ENCODE data around the gene KCNIP3.

Gene KCNIP3

DNA sequence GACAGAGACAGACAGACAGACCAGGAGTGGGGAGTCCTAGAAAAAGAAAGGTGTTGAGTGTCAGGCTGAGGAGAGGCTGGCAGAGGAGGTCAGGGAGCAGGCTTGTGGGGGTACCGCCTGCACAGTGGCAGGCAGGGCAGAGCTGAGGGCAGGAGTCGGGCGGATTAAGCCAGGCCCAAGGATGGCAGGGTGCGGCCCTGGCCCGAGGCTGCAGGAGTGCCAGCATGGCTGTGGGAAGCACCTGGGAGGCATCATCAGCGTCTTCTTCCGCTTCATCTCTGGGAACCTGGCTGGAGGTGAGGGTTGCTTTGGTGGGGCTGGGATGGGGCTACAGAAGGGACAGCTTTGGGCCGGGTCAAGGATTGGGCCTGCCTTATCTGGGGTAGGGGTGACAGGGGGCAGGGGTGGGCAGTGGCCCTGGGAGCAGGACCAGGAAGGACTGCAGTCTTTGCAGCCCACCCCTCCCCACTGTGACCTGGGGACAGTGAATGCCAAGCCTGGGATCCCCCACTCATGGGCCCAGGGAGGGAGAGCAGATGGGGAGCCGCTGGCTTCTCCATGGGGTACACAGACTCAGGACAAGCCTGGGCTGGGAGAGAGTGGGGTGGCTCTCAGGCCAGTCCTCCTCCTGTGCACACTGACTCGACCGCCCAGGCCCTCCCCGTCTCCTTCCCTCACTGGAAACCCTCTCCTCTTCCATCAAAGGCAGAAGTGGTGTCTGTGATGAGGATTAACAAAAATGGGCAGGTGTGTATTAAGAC is 20.7 kb downstream of the KCNIP3 start:
- Histone ChIP-seq H3K4me3 (ENCODE audit: low read length) (no peak overlapping the region), H3K4me1 (ENCODE audit: insufficient read depth, low read length) (no peaks in the 10 kb centered on the region), H3K9ac (ENCODE audit: low read depth, low read length) (no peak overlapping the region), H3K9me3 (ENCODE audit: insufficient read depth, low read depth, low read length) (no peaks in the 10 kb centered on the region), H3K27me3 (ENCODE audit: insufficient read depth, low read length) (no peaks in the 10 kb centered on the region), H3K36me3 (ENCODE audit: insufficient read depth, low read length) (no peaks in the 10 kb centered on the region), H3K27ac (ENCODE audit: low read depth, low read length) (no peak overlapping the region)
- WGBS = 94% methylated on average over 9 of the region's 12 CpGs

DNA sequence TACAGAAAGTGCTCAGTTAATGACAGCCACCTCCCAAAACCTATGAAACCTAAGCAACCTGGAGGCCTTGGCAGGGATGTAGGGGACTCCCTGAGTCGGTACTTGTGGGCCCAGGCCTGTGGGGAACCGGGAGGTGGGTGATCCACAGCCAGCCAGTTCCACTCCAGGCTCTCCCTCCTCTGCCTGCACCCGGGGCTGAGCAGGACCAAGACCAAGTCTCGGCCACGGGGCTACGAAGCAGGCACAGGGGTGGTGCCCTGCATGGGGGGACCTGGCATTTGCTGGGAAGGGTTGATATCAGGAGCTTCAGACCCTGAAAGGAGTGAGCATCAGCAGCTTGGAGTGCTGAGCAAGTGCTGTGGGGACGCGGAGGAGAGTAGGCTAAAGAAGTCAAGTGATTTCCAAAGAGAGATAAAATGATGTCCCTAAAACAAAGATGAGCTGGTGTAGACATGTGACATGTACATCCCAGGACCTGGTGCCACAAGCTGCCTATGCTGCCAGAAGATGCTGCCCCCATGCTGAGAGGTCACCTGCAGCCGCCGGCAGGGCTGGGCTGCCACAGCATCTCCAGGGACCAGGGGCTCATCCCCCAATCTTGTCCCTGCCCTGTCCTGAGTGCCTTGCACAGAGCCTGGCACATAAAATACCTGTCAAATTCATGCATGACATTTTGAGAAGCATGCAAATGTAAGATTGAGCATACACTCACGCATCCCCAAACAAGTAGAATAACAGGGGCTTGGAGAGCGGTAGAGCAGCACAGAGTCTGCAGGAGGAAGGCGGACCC is 21.5 kb downstream of the KCNIP3 start:
- no peak overlapping the region for H3K27ac ChIP-seq (ENCODE audit: low read depth, low read length)
- no peak overlapping the region for H3K4me3 ChIP-seq (ENCODE audit: low read length)
- no peaks in the 10 kb centered on the region for H3K4me1 ChIP-seq (ENCODE audit: insufficient read depth, low read length)
- no peaks in the 10 kb centered on the region for H3K27me3 ChIP-seq (ENCODE audit: insufficient read depth, low read length)
- WGBS = 90% methylated on average over 13 of the region's 13 CpGs
- H3K36me3 ChIP-seq (ENCODE audit: insufficient read depth, low read length) = no peaks in the 10 kb centered on the region
- H3K9ac ChIP-seq (ENCODE audit: low read depth, low read length) = no peak overlapping the region
- H3K9me3 ChIP-seq (ENCODE audit: insufficient read depth, low read depth, low read length) = no peaks in the 10 kb centered on the region

DNA sequence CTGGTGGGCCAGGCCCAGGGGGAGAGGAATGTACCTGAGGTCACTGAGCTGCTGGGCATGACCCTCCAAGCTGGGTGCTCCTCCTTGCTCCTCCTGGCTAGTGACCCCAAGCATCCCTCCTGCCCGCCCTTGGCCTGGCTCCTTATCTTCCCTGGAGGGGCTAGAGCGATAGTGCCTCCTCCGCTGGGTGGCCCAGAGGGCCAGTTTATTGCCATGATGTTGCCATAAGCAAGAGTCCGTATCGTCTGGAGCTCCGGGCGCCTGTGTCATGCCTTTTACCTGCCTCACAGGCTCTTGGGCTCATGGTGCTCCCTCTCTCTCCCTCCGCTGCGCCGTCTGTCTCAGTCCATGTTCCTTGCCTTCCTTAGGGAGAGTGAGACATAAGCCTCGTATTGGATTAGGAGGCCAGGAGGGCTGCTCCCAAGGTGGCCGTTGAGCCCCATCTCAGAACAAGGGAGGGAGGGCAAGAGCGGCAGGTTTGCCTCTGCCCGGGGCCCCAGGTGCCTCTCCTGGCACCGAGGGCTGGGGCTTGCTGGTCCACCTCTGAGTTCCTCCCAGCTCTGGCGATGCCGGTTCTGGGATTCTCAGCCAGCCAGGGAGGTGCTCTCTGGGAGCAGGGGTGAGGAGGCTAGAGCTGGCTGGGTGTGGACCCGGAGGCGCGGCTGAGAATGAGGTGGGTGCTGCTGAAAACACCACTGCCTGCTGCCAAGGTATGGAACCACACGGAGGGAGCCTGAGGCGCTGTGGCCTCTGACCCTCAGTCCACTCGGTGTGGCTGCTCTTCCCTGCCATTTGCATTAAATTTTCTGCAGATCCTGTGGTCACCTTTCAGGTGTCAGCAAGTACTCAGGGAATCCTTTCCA is 22.6 kb downstream of the KCNIP3 start:
- no peaks in the 10 kb centered on the region for H3K36me3 ChIP-seq (ENCODE audit: insufficient read depth, low read length)
- no peaks in the 10 kb centered on the region for H3K9me3 ChIP-seq (ENCODE audit: insufficient read depth, low read depth, low read length)
- no peak overlapping the region for H3K9ac ChIP-seq (ENCODE audit: low read depth, low read length)
- no peaks in the 10 kb centered on the region for H3K4me1 ChIP-seq (ENCODE audit: insufficient read depth, low read length)
- no peaks in the 10 kb centered on the region for H3K27me3 ChIP-seq (ENCODE audit: insufficient read depth, low read length)
- H3K27ac ChIP-seq (ENCODE audit: low read depth, low read length) = no peak overlapping the region
- WGBS = 91% methylated on average over 23 of the region's 23 CpGs
- no peak overlapping the region for H3K4me3 ChIP-seq (ENCODE audit: low read length)

GRCh38 chr2:95320344-95320712 is 23.2 kb downstream of the KCNIP3 start:
- no peaks in the 10 kb centered on the region for H3K9me3 ChIP-seq (ENCODE audit: insufficient read depth, low read depth, low read length)
- H3K27ac ChIP-seq (ENCODE audit: low read depth, low read length) = no peak overlapping the region
- no peaks in the 10 kb centered on the region for H3K27me3 ChIP-seq (ENCODE audit: insufficient read depth, low read length)
- no peaks in the 10 kb centered on the region for H3K4me1 ChIP-seq (ENCODE audit: insufficient read depth, low read length)
- WGBS = 90% methylated on average over 10 of the region's 11 CpGs
- H3K4me3 ChIP-seq (ENCODE audit: low read length) = no peak overlapping the region
- H3K36me3 ChIP-seq (ENCODE audit: insufficient read depth, low read length) = no peaks in the 10 kb centered on the region
- H3K9ac ChIP-seq (ENCODE audit: low read depth, low read length) = no peak overlapping the region

DNA sequence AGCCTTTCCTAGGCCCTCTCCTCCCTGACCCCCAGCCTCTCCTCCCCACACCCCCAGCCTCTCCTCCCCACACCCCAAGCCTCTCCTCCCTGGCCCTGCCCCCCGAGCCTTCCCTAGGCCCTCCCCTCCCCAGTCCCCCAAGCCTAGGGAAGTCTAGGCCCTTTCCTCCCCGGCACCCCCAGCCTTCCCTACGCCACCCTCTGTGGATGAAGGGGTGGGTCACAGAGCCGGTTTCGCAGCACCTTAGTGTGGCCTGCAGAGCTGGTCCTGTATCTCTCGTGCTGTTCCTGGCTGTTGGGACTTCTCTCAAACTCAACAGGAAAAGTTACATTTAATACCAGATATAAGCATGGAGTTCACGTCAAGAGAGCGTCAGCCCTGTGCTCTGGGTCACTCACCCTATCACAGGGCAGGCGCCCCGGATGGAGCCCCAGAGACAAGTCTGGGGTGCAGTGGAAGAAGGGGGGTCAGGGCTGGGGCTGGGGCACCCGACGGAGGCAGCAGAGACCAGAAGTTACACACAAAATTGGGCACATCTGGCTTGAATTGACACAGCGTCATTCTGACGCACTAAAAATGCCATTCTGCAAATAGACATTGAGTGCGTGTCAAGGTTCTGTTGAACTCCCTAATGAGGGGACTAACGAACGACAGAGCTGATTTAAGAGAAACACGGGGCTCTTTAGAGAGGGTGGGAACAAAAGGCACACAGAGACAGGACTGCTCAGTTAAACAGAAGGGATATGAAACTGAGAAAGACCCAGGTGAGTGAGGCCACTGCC is 24.0 kb downstream of the KCNIP3 start:
- no peaks in the 10 kb centered on the region for H3K27me3 ChIP-seq (ENCODE audit: insufficient read depth, low read length)
- no peaks in the 10 kb centered on the region for H3K9me3 ChIP-seq (ENCODE audit: insufficient read depth, low read depth, low read length)
- no peaks in the 10 kb centered on the region for H3K4me1 ChIP-seq (ENCODE audit: insufficient read depth, low read length)
- WGBS = 94% methylated on average over 17 of the region's 18 CpGs
- no peak overlapping the region for H3K4me3 ChIP-seq (ENCODE audit: low read length)
- no peak overlapping the region for H3K27ac ChIP-seq (ENCODE audit: low read depth, low read length)
- no peaks in the 10 kb centered on the region for H3K36me3 ChIP-seq (ENCODE audit: insufficient read depth, low read length)
- no peak overlapping the region for H3K9ac ChIP-seq (ENCODE audit: low read depth, low read length)

GRCh38 chr2:95323347-95324155 is 26.4 kb downstream of the KCNIP3 start:
- no peaks in the 10 kb centered on the region for H3K27me3 ChIP-seq (ENCODE audit: insufficient read depth, low read length)
- H3K4me3 ChIP-seq (ENCODE audit: low read length) = no peak overlapping the region
- no peaks in the 10 kb centered on the region for H3K4me1 ChIP-seq (ENCODE audit: insufficient read depth, low read length)
- no peaks in the 10 kb centered on the region for H3K36me3 ChIP-seq (ENCODE audit: insufficient read depth, low read length)
- 77% methylated on average over 26 of the region's 26 CpGs for WGBS
- no peak overlapping the region for H3K9ac ChIP-seq (ENCODE audit: low read depth, low read length)
- H3K9me3 ChIP-seq (ENCODE audit: insufficient read depth, low read depth, low read length) = no peaks in the 10 kb centered on the region
- H3K27ac ChIP-seq (ENCODE audit: low read depth, low read length) = no peak overlapping the region

DNA sequence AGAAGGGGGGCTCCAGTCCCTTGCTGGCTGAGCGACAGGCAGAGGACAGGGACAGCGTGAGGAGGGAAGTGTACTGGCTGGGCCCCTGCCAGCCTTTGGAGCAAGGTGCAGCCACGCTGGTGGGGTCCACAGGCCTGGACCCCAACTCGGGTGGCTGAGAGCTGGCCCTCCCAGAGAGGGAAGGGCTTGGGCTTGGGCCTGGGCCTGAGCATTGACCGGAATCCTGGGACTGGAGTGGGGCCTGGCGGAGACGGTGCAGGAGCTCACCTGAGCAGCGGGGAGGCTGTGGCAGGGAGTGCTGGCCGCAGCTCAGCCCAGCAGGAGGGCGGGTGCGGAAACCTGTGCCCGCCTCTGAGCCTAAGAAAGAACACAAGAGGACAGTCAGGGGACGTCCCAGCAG is 27.9 kb downstream of the KCNIP3 start:
- Histone ChIP-seq H3K27ac (ENCODE audit: low read depth, low read length) (no peak overlapping the region), H3K4me3 (ENCODE audit: low read length) (no peak overlapping the region), H3K9me3 (ENCODE audit: insufficient read depth, low read depth, low read length) (no peaks in the 10 kb centered on the region), H3K36me3 (ENCODE audit: insufficient read depth, low read length) (no peaks in the 10 kb centered on the region), H3K9ac (ENCODE audit: low read depth, low read length) (no peak overlapping the region), H3K27me3 (ENCODE audit: insufficient read depth, low read length) (no peaks in the 10 kb centered on the region), H3K4me1 (ENCODE audit: insufficient read depth, low read length) (no peaks in the 10 kb centered on the region)
- 93% methylated on average over 13 of the region's 13 CpGs for WGBS

GRCh38 chr2:95325590-95326432 is 28.7 kb downstream of the KCNIP3 start:
- Histone ChIP-seq H3K9me3 (ENCODE audit: insufficient read depth, low read depth, low read length) (no peaks in the 10 kb centered on the region), H3K36me3 (ENCODE audit: insufficient read depth, low read length) (no peaks in the 10 kb centered on the region), H3K4me3 (ENCODE audit: low read length) (no peak overlapping the region), H3K27me3 (ENCODE audit: insufficient read depth, low read length) (no peaks in the 10 kb centered on the region), H3K9ac (ENCODE audit: low read depth, low read length) (no peak overlapping the region), H3K4me1 (ENCODE audit: insufficient read depth, low read length) (no peaks in the 10 kb centered on the region), H3K27ac (ENCODE audit: low read depth, low read length) (no peak overlapping the region)
- WGBS = 94% methylated on average over 10 of the region's 10 CpGs

DNA sequence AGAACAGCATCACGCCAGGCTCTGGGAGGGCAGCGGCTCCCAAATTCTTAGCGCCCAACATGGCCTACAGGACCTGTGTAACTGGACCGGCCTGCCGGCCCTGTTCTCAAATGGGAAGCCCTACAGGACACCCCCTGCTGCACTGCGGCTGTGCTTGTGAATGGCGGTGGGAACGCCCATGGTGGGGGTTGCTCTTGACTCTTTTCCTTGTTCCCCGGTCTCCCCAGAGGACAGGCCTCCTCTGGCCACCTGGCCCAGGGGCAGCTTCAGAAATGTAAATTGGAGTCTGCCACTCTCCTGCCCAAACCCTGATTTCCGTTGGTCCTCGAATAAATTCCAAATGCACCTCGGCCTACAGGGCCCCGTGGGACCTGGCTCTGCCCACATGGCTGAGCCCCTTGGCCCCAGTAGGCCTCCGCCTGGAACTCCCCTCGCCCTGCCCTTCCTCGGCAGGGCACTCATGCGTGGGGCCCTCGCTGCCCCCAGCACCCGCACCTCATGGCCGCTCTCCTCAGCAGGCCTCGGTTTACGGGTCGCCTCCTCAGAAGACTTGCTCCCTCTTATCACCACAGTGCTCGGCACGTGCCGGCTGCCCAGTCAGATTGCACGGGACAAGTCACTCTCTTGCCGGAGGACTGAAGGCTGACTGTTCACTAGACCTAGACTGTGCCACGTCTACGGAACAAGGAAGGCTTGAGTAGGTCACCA is 29.4 kb downstream of the KCNIP3 start:
- Histone ChIP-seq H3K9ac (ENCODE audit: low read depth, low read length) (no peak overlapping the region), H3K4me1 (ENCODE audit: insufficient read depth, low read length) (no peaks in the 10 kb centered on the region), H3K36me3 (ENCODE audit: insufficient read depth, low read length) (no peaks in the 10 kb centered on the region), H3K9me3 (ENCODE audit: insufficient read depth, low read depth, low read length) (no peaks in the 10 kb centered on the region), H3K27ac (ENCODE audit: low read depth, low read length) (no peak overlapping the region), H3K4me3 (ENCODE audit: low read length) (no peak overlapping the region), H3K27me3 (ENCODE audit: insufficient read depth, low read length) (no peaks in the 10 kb centered on the region)
- WGBS = 92% methylated on average over 30 of the region's 30 CpGs
